GM19035 (cell line): ENCODE results near the gene CANX.

Experiments
- ATAC-seq: cut with Tn5 transposase; IDR thresholded peaks from one replicate; pipeline ENCODE4 v1.9.1; 2021; ENCODE audit not compliant: unreplicated experiment

Gene CANX

DNA sequence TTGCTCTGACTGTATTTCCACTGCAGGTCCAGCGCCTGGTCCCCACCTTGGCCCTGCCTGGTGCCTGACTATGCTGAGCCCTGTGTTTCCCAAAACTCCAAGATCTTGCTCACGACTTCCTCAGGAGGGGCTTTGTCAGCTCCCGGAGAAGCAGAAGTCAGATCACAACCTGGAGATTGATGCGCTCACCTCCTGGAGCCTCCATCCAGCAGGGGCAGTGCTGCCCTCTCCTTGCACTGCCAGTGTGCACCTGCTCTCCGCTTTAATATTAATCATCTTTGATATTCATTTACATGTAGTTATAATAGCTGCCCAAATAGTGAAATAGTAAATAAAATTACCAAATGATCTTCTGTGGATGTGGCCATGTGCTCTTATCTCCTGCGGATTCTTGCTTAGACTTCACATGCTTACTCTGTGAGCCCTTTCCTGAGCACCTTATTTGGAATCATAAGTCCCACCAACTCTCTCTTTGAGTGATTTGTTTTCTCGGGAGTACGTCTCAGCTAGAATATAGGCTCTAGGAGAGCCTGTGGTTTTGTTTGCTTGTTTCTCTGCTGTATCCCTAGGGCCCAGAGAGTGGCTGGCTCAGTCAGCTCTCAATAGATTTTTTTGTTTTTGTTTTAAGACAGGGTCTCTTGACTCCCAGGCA, 51.2 kb downstream of the CANX start:
- no peak for ATAC-seq

DNA sequence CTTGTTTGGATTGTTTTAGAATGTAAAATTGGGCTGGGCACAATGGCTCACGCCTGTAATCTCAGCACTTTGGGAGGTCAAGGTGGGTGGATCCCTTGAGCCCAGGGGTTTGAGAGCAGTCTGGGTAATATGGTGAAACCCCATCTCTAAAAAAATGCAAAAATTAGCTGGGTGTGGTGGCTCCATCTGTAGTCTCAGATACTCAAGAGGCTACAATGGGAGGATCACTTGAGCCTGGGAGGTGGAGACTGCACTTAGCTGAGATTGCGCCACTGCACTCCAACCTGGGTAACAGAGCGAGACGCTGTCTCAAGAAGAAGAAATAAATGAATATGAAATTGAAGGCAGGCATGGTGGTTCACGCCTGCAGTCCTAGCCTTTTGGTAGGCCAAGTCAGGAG, 55.2 kb downstream of the CANX start:
- ATAC-seq = no peak

DNA sequence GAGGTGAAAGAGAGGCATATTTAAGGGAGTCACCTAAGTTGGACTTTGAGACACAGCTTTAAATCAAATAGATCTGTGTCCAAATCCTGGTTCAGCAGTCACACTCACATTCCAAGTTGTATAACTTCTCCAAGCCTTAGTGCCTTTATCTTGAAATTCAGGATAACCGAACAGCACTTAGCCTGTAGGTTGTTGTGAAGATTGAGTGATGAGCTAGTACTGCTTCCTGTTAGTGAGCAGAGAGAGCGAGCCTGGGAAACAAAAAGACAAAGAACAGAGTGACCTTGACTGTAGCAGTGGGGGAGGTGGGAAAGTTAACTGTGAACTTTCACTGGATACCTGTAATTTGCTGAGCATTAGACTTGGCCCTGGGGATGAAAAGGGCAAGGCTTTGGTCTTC, 56.3 kb downstream of the CANX start:
- no peak for ATAC-seq

DNA sequence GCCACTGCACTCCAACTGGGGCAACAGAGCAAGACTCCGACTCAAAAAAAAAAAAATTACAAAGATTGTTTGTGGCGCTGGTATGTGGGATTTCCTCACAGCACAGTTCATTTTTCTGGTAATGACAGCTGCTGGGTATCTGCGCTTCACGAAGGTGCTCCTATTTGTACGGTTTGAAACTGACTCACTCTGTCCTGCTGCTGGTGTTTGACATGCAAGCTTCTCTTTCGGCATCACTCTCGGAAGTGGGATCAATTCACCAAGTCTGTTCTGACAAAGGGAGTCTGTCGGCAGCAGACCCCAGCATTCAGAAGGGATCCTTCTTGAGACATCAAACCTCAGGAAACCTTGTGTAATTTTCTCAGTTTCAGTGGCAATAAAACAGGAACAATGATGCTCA, 60.2 kb downstream of the CANX start:
- ATAC-seq = no peak

DNA sequence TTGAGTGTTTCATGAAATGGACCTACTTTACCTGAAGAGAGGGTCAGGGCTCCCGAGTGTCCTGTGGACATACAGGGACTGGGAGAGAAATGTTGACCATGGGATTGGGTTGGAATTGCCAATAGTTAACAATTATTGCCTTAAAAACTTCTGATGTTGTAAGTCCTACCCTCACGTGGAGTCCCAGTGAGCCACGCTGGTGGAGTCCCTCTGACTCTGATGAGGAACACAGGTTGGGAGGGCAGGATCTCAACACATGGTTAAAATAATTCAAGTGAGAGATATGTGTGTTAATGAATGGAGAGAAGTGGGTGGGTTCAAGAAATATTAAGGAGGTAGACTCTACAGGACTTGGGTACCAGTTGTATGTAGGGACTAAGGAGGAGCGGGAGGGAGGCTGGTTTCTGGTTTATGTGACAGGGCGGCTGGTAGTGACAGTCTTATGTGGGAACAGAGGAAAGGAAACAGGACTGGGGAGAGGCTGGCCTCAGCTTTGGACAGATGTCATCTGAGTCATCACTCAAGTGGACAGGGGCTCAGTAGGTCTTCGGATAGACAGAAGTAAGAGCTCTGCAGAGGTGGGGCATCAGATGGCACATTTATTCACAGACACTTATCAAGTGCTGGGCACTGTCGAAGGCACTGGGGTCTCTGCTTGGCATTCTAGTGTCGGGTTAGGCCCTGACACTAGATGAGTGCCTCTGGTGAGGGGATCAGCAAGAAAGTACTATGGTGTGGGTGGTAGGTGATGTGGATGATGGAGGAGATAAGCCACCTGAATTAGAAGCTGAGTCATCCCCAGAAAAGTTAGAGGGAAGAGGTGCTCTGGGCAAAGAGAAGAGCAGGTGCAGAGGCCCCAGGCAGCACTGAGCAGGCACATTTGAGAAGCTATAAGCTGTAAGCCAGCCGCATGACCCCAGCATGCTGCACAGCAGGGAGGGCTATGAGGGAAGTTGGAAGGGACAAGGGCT, 61.1 kb downstream of the CANX start:
- no peak for ATAC-seq

DNA sequence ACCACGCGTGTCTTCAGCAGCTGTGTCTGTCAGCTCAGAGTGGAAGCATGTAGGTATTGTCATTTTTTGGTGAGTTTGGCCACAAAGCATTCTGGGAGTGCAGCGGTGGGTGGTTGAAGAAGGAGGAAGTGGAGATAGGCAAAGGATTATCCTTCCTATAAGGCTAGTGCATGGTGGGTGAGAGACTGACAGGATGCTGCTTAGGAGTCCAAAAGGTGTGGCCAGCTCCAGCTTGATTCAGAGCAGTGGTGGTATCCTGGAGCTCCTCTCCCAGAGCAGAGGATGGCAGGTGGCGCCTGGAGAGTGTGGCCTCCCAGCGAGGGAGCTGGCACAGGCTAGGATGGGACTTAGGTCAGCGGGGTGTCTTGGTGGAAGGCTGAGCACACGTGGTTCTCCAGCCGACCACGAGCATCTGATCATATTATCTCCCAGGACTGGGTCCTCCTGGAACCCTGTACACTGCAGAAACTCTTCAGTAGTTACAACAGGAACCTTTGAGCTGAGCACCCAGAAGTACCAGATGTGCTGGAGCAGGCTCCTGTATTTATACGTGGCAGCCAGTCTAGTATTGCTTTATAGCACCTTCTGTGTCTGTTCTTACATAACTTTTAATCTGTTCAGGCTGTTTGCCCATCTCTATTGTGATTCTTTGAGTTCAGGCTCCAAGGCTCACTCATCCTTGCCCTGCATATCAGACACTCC, 63.5 kb downstream of the CANX start:
- no peak for ATAC-seq

DNA sequence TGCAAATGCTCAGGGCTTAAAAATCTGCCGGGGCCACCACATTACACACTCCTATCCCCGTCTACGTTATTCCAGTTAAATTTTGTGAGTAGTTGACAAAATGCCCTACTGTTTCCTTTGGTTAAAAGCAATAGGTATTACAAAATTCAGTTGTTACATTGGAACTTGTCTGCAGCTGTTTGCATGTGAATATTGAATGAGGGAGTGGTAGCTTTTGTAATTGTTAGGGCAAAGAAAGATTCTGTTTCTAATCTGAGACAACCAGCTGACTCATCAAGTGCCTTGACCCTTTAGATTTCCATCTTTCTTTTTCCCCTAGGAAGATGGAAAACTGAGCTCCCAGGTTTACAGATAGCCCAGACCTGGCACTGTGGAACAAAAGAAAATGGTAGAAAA, 64.0 kb downstream of the CANX start:
- no peak for ATAC-seq

DNA sequence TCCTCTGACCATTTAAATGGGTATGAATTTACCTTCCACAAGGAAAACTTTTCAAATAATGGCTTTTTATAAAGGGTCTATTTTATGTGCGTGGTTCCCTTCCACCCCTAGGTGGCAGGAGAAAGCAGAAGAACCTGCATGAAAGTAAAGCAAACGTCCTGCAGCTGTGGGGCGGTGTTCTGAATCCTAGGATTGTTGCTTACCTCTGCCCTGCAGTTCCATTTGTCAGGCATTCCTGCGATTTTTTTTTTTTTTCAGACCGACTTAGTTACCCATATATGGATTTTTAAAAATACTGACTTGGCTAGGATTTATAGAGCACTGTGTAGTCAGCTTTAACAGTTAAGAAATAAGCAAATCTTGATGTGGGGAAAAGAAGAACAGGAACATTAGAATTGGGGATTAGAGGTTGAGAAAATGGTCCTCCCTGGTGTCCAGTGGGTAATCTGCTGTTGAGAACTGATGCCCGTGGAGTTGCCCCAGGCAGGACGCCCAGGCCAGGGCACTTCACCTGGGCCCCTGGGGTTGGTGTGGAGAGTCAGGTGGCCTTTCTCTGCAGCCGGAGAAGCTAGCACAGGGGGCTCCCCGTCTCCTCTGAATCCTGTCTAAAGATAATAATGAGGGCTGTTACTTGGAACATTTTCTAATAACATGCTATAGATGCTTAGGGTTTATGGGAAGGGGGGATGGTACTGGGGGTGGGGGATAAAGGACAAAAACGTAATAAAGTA, 64.6 kb downstream of the CANX start:
- no peak for ATAC-seq

DNA sequence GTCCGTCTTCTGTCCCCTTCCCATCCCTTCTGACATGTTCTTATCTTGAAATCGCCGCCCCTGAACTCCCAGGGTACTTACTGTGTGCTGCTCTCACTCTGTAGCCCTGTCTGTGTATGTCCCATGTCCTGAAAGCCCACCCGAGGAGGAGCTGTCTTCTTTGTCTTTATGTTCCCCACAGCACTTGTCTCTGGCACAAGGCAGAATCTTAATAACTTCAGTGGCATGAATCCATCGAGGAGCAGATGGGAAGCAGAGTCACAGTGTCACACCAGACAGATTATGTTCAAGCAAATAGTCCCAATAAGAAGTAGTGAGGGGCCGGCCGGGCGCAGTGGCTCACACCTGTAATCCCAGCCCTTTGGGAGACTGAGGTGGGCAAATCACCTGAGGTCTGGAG, 65.3 kb downstream of the CANX start:
- ATAC-seq = no peak

DNA sequence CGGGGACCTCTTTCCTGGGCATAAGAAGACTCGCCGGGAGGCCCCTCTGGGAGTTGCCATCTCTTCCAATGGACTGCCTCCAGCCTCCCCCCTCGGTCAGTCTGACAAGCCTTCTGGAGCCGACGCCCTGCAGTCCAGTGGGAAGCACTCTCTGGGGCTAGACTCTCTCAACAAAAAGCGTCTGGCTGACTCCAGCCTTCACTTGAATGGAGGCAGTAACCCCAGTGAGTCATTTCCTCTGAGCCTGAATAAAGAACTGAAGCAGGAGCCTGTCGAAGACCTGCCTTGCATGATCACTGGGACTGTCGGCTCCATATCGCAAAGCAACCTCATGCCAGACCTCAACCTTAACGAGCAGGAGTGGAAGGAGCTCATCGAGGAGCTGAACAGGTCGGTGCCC, 66.6 kb downstream of the CANX start:
- no peak for ATAC-seq

DNA sequence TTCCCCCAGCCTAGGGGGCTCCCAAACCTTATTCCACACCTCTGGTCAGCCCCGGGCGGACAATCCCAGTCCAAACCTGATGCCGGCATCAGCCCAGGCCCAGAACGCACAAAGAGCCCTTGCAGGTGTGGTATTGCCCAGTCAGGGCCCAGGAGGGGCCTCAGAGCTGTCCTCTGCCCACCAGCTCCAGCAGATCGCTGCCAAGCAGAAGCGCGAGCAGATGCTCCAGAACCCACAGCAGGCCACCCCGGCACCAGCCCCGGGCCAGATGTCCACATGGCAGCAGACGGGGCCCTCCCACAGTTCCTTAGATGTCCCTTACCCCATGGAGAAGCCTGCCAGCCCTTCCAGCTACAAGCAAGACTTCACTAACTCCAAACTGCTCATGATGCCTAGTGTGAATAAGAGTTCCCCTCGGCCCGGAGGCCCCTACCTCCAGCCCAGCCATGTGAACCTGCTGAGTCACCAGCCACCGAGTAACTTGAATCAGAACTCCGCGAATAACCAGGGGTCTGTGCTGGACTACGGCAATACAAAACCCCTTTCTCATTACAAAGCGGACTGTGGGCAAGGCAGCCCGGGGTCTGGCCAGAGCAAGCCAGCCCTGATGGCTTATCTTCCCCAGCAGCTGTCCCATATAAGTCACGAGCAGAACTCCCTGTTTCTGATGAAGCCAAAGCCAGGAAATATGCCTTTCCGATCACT, 67.4 kb downstream of the CANX start:
- no peak for ATAC-seq

DNA sequence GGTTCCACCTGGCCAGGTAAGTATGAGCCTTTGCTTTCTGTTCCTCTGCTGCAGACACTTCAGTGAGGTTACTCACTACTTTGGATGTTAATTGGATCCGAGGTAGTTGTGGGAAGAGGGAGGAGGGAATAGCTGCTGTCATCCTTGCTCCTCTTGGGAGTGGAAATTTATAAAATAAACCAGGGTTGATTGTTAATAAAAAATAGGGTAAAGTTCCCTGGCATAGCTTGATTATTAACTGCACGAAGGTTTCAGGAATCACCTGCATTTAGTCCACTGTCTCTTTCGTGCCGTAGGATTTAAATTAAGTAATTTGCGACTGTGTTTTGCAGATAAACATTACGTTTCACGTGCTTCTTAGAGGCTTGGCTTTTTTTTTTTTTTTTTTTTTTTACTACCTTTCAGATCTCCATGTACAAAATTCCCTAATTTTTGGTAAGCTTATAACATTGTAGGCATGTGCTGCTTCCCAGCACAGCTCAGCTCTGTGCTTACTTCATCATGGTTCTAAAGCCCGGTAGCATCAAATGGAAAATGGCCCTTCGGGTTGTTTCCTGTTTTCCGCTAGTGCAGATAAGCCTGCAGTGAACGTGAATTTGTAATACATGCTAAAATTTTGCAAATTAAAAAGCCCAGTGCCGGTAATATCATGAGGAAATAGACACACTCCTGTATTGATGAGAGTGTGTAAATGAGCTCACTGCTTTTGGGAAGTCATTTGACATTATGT, 68.1 kb downstream of the CANX start:
- ATAC-seq = no peak

DNA sequence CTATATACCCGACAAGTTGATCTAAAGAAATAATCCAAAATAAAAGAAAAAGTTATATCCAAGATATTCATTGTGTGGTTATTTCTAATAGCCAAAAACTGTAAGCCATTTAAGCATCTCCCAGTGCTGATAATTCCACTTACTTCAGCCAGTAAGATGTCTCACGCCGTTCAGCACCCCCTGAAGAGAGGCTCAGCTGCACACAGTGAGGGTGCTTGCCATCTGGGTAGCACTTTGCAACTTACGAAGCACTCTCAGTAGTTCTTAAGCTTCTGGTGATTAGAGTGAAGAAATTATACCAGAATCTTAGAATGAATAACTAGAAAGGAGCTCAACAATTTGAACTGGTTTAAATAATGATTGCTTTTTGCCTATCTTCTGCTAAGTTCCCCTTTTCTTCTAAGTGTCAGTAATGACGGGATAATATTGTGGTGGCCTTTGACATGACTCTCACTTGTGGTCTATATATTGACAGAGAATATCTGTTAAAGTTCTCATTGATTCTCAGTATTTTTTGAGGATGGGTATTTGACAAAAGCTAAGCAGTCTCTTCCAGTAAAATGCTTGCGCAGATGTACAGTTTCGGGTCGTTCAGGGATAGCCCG, 68.8 kb downstream of the CANX start:
- no peak for ATAC-seq

DNA sequence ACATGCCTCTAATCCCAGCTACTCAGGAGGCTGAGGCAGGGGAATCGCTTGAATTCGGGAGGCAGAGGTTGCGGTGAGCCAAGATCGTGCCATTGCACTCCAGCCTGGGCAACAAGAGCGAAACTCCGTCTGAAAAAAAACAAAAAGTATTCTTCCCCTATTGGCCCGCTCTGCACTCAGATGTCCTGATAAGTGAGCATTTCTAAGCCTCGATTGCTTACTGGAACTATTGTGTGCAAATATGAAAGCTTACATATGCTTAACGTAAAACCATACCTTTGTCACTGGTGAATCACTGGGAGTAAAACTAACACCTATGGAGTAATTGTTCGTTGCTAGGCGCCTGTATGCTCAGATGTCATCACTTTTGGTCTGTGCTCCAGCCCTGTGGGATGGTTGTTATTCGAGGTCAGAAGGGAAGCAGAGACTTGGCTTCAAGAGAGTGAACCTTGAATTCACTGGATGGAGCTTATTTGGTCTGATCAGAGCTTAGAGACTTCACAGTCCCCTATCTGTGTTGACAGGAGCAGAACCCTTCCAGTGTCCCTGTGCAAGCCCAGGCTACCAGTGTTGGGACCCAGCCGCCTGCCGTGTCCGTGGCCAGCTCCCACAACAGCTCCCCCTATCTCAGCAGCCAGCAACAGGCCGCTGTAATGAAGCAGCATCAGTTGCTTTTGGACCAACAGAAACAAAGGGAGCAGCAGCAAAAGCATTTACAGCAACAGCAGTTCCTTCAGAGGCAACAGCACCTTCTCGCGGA, 69.7 kb downstream of the CANX start:
- ATAC-seq = no peak

DNA sequence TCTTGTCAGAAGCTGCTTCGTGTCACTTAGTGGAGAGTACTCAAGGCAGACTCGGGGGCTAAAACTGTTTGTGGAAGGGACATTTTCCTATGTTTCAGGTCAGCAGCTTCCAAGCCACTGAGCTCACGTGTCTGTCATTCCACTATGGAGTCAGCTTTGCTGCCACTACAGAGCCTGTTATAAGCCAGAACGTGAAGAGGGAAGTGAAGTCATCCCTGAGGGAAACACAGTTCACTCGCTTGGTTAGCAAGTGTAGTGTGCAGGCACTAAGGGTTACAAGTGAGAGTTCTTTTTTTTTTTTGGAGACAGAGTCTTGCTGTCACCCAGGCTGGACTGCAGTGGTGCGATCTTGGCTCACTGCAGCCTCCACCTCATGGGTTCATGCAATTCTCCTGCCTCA, 70.5 kb downstream of the CANX start:
- no peak for ATAC-seq

DNA sequence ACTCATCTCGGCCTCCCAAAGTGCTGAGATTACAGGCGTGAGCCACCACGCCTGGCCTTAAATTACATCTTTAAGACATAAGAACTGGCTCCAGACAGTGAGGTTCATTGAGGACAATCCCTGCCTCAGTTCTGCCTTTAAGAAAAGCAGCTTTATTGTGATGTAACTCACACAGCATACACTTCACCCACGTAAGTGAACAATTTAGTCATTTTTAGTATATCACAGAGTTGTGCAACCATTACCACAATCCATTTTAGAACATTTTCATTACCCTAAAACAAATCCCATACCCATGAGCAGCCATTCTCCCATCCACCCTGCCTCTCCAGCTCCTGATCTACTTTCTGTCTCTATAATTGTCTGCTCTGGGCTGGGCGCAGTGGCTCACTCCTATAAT, 71.0 kb downstream of the CANX start:
- no peak for ATAC-seq

DNA sequence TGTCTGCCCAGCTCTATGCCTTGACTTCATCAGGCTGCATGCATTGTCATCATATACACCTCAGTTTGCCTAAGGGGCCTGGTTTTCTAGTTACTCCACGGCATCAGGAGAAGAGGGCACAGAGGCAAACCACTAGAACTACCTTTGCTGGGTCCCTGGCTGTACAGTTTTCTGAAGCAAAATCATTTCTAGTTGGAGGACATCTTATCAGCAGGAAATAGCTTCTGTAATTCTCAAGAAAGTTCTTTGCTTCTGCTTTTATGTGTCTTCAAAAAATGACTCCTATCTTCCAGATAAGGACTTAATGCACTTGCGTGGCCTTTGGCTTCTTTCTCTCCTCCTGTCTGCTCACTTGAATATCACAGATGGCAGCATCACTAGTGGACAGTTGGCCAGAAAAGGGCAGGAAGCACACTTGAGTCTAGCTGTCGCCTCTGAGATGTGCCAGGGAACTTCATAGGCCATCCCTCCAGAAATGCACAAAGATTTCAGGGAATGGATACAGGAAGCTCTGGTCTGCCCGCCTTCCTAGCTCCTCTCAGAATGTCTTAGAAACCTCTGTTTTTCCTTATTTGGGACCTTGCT, 72.6 kb downstream of the CANX start:
- ATAC-seq = no peak

DNA sequence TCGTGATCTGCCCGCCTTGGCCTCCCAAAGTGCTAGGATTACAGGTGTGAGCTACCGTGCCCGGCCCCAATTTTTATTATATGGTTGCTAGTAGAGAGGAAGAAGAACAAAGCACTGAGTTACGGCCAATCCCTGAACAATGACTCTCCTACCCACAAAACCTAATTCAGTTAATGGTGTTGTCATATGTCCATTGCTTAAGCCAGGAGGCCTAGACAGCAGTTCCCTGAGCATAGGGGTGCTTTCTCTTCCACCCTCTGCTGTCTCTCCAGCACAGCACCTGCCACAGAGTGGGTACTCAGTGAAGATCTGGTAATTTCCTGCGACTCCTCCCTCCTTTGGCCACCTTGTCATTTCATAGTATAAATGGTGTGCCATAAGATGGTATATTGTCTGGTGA, 73.6 kb downstream of the CANX start:
- ATAC-seq = no peak

DNA sequence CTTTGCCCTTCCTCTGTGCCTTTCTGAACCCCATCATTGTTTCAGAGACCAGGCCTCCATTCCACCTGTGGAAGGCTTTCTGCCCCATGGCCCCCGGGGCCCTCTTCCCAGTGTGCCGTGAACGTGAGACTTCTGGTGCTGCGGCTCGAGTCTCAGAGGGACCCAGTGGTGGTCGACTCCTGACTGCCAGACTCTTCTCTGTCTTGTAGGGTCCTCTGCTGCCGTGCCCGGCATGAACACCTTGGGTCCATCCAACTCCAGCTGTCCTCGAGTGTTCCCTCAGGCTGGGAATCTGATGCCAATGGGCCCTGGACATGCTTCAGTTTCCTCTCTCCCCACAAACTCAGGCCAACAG, 74.9 kb downstream of the CANX start:
- ATAC-seq = no peak
